Measurements from ENCODE around the gene MRPL45.

Gene MRPL45

GRCh38 chr17:38325221-38325851 is 28.4 kb downstream of the MRPL45 start:
- DNase-seq (ENCODE audit: low spot score), result no peak

GRCh38 chr17:38326996-38327792 is 30.2 kb downstream of the MRPL45 start:
- no peak for DNase-seq (ENCODE audit: low spot score)

GRCh38 chr17:38327936-38328335 is 31.0 kb downstream of the MRPL45 start:
- no peak for DNase-seq (ENCODE audit: low spot score)

- no peak for DNase-seq (ENCODE audit: low spot score)
Measured at GRCh38 chr17:38328620-38329019, 31.7 kb downstream of the MRPL45 start.

GRCh38 chr17:38329284-38329683 is 32.3 kb downstream of the MRPL45 start:
- no peak for DNase-seq (ENCODE audit: low spot score)

- no peak for DNase-seq (ENCODE audit: low spot score)
Measured at GRCh38 chr17:38329808-38330730, 33.1 kb downstream of the MRPL45 start.

GRCh38 chr17:38330941-38331411 is 34.0 kb downstream of the MRPL45 start:
- DNase-seq (ENCODE audit: low spot score), result no peak

GRCh38 chr17:38332735-38333134 is 35.8 kb downstream of the MRPL45 start:
- DNase-seq (ENCODE audit: low spot score), result no peak

GRCh38 chr17:38333635-38334295 is 36.8 kb downstream of the MRPL45 start:
- DNase-seq (ENCODE audit: low spot score), result no peak

GRCh38 chr17:38334480-38335364 is 37.8 kb downstream of the MRPL45 start:
- no peak for DNase-seq (ENCODE audit: low spot score)

- DNase-seq (ENCODE audit: low spot score), result no peak
Measured at GRCh38 chr17:38336838-38337237, 39.9 kb downstream of the MRPL45 start.

- no peak for DNase-seq (ENCODE audit: low spot score)
Measured at GRCh38 chr17:38338053-38338452, 41.1 kb downstream of the MRPL45 start.

- DNase-seq (ENCODE audit: low spot score), result no peak
Measured at GRCh38 chr17:38338535-38338934, 41.6 kb downstream of the MRPL45 start.

GRCh38 chr17:38339891-38340290 is 42.9 kb downstream of the MRPL45 start:
- DNase-seq (ENCODE audit: low spot score), result no peak

GRCh38 chr17:38341035-38341721 is 44.2 kb downstream of the MRPL45 start:
- no peak for DNase-seq (ENCODE audit: low spot score)

GRCh38 chr17:38342886-38343607 is 46.1 kb downstream of the MRPL45 start:
- no peak for DNase-seq (ENCODE audit: low spot score)

- no peak for DNase-seq (ENCODE audit: low spot score)
Measured at GRCh38 chr17:38343608-38344419, 46.8 kb downstream of the MRPL45 start, which contains the start of gene GPR179. Gene GPR179 (minus strand): TSS chr17:38343956. CDS start chr17:38343789, 167 bp downstream.

GRCh38 chr17:38344420-38344745 is 47.4 kb downstream of the MRPL45 start:
- DNase-seq (ENCODE audit: low spot score), result no peak

- no peak for DNase-seq (ENCODE audit: low spot score)
Measured at GRCh38 chr17:38345743-38346142, 48.8 kb downstream of the MRPL45 start.
